Vagina (tissue), 2 donors: ENCODE data around the gene GZF1. TPM values are rescaled to one million over a fixed set of nuclear protein-coding genes. Genes with fewer than 3 reads are reported as not detected.

Source experiments
- DNase-seq, 2 donors: peaks; one replicate each; pipeline ENCODE4 v3.0.0-alpha.2; 2017; ENCODE audit errors: extremely low spot score in 2 of 2
- H3K27ac ChIP-seq: fragments of 200-600 bp; sonication (generic); one replicate; pipeline ENCODE4 v1.5.1; 2019
- H3K27me3 ChIP-seq: fragments of 200-600 bp; sonication (generic); one replicate; pipeline ENCODE4 v1.5.1; 2019
- H3K36me3 ChIP-seq, 2 donors: fragments of 200-600 bp; sonication (generic); one replicate each; pipeline ENCODE4 v1.5.1; 2017 to 2019
- H3K4me1 ChIP-seq: fragments of 200-600 bp; sonication (generic); one replicate; pipeline ENCODE4 v1.5.1; 2019
- H3K4me3 ChIP-seq, 2 donors: fragments of 200-600 bp; sonication (generic); 1 replicate in 1 of 2; 2 replicates in 1 of 2; pipeline ENCODE4 v1.5.1; 2016 to 2019
- H3K9me3 ChIP-seq: fragments of 200-600 bp; sonication (generic); one replicate; pipeline ENCODE4 v1.5.1; 2019
- POLR2A ChIP-seq, 2 donors: fragments of 450-650 bp; IDR thresholded peaks; one replicate each; pipeline ENCODE4 v1.6.1; 2017; ENCODE audit warnings: antibody characterized with exemption in 2 of 2, mild to moderate bottlenecking in 2 of 2, moderate library complexity in 2 of 2
- POLR2AphosphoS5 ChIP-seq, 2 donors: sonication (generic); formaldehyde crosslinking; IDR thresholded peaks; one replicate each; pipeline ENCODE4 v1.9.0; 2017; ENCODE audit warnings: antibody characterized with exemption in 2 of 2, mild to moderate bottlenecking in 2 of 2, low read depth in 1 of 2; ENCODE audit not compliant: insufficient read depth in 1 of 2
- intact Hi-C: fragments of 100-400 bp; cut with DNase I; formaldehyde crosslinking; loops from one replicate; pipeline ENCODE4 v1.15.1; 2023
- total RNA-seq: library from RNA; depleted of rRNA; stranded (reverse); fragments of >200 nt; gene quantifications from one replicate; pipeline ENCODE4 v1.2.3, GENCODE V29; 2016
- TF ChIP-seq, protein P1 (sequence below), 3 experiments: fragments of 450-650 bp in 2 of 3; fragments of 200-600 bp in 1 of 3; sonication (generic) in 1 of 3; IDR thresholded peaks; one replicate each; pipeline ENCODE4 v1.5.1; 2017 to 2019; ENCODE audit warnings: antibody characterized with exemption in 3 of 3, mild to moderate bottlenecking in 2 of 3, moderate library complexity in 2 of 3

GZF1 gene
- total RNA-seq, 1 donor from 2014 or later = 20.9 TPM

DNA sequence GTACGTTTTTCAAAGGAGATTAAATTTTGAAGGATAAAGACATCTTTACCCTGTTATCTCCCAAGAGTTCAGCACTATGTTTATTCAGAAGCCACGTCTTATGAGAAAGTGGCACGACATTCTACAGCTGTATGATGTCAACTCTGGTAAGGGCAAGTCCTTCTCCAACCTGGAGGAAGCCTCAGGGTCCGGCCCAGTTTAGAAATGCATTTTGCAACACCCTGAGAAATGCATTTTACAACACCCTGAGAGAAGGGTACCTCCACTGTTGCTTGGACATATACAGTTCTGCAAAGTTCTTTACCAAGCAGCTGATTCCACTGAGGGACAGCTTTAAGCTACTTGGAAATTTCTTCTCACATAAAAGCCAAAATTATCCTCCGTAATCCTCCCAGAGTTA is 41.8 kb downstream of the GZF1 start:
- Histone ChIP-seq H3K9me3 (no peaks in the 10 kb centered on the region), H3K4me1 (peaks cover 7% of the 10 kb centered on the region), H3K27ac (no peak overlapping the region), H3K4me3 (no peak overlapping the region), H3K27me3 (no peaks in the 10 kb centered on the region), H3K36me3 (peaks cover 0 to 6% of the 10 kb centered on the region in 2 donors)
- DNase-seq = no peak
- intact Hi-C loops = no loop called here
- TF ChIP-seq, protein P1, sequence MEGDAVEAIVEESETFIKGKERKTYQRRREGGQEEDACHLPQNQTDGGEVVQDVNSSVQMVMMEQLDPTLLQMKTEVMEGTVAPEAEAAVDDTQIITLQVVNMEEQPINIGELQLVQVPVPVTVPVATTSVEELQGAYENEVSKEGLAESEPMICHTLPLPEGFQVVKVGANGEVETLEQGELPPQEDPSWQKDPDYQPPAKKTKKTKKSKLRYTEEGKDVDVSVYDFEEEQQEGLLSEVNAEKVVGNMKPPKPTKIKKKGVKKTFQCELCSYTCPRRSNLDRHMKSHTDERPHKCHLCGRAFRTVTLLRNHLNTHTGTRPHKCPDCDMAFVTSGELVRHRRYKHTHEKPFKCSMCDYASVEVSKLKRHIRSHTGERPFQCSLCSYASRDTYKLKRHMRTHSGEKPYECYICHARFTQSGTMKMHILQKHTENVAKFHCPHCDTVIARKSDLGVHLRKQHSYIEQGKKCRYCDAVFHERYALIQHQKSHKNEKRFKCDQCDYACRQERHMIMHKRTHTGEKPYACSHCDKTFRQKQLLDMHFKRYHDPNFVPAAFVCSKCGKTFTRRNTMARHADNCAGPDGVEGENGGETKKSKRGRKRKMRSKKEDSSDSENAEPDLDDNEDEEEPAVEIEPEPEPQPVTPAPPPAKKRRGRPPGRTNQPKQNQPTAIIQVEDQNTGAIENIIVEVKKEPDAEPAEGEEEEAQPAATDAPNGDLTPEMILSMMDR (IDR thresholded peaks at IDR 0.05) = no peak
- TF ChIP-seq POLR2AphosphoS5 (IDR thresholded peaks at IDR 0.05; ENCODE audit: insufficient read depth in 1 of 2, low read depth in 1 of 2) (no peak), POLR2A (IDR thresholded peaks at IDR 0.05) (no peak)

DNA sequence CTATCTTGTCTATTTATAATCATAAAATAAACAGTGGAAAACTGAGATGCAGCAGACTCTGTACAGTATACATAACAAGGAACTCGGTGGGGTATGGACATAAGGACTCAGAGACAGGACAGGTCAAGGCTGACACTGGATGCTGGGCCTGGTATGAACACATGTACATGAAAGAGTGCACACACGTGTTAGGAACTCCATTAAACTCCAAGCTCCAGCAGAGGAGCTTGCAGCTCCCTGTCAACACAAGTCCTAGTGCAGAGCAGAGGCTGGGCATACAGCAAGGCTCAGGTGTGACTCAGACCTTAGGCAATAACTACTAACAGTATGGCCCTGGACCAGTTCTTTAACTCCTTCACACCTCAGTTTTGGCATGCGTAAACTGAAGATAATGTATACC is 42.2 kb downstream of the GZF1 start:
- no peak overlapping the region for H3K27ac ChIP-seq
- no peak for DNase-seq
- intact Hi-C loops = no loop called here
- H3K9me3 ChIP-seq = no peaks in the 10 kb centered on the region
- TF ChIP-seq, protein P1 (IDR thresholded peaks at IDR 0.05) = no peak
- TF ChIP-seq POLR2AphosphoS5 (IDR thresholded peaks at IDR 0.05; ENCODE audit: insufficient read depth in 1 of 2, low read depth in 1 of 2) (no peak), POLR2A (IDR thresholded peaks at IDR 0.05) (no peak)
- H3K27me3 ChIP-seq = no peaks in the 10 kb centered on the region
- H3K36me3 ChIP-seq = peaks cover 0 to 6% of the 10 kb centered on the region in 2 donors
- peaks cover 7% of the 10 kb centered on the region for H3K4me1 ChIP-seq
- no peak overlapping the region for H3K4me3 ChIP-seq

DNA sequence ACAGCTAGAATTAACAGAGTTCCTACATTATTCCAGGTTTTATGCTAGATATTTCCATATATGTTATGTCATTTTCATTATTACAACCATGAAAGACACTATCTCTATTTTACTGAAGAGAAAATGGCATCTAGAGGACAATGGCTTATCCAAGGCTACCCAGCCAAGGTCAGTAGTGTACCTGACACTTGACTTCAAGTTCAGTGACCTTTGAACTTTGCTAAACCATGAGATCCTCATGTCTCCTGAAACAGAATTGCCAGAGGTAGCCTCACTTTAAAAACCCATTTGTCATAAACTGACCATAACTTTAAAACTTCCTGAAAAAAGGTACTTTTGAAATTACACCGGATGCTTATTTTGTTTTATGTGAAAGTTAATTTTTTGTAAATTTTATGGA is 44.9 kb downstream of the GZF1 start:
- DNase-seq = no peak
- no peak for TF ChIP-seq POLR2A (IDR thresholded peaks at IDR 0.05)
- TF ChIP-seq, protein P1 (IDR thresholded peaks at IDR 0.05) = no peak
- no peak for TF ChIP-seq POLR2AphosphoS5 (IDR thresholded peaks at IDR 0.05; ENCODE audit: insufficient read depth in 1 of 2, low read depth in 1 of 2)
- Histone ChIP-seq H3K4me1 (peaks cover 16% of the 10 kb centered on the region), H3K36me3 (no peaks in the 10 kb centered on the region), H3K9me3 (no peaks in the 10 kb centered on the region), H3K27me3 (no peaks in the 10 kb centered on the region), H3K27ac (no peak overlapping the region), H3K4me3 (no peak overlapping the region)
- intact Hi-C loops = no loop called here

DNA sequence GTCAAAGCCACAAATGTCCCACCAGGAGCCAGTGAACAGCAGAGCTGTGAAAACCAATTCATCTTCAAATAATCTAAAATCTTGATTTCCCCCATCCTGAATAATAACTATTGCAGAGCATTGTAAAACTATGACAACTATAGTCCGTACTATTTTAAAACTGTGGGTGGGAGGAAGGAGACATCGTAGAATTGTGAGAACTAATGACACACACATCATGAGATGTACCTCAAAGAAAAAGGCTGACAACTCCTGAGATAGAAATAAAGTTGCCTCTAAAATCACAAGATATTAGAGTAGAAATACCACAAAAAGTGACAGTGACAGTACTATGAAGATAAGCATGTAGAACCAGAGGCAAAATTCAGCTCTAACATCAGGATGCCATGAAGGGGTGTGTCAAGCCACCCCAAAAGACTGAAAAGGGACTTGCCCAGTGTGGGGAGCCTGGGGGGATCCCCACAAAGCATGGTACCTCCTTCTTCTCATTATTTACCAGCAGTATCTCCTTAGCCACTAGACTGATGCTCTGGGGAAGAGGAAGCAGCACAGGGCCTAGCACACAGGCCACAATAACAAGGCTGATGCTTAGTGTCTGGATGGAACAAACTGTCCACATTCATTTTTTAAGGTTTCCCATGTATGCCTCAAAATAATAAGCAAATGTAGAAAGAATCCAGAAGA is 45.9 kb downstream of the GZF1 start:
- Histone ChIP-seq H3K4me1 (peaks cover 21% of the 10 kb centered on the region), H3K27ac (no peak overlapping the region), H3K27me3 (no peaks in the 10 kb centered on the region), H3K36me3 (no peaks in the 10 kb centered on the region), H3K4me3 (no peak overlapping the region), H3K9me3 (no peaks in the 10 kb centered on the region)
- intact Hi-C loops = no loop called here
- TF ChIP-seq POLR2A (IDR thresholded peaks at IDR 0.05) (no peak), POLR2AphosphoS5 (IDR thresholded peaks at IDR 0.05; ENCODE audit: insufficient read depth in 1 of 2, low read depth in 1 of 2) (no peak)
- TF ChIP-seq, protein P1 (IDR thresholded peaks at IDR 0.05) = no peak
- no peak for DNase-seq

DNA sequence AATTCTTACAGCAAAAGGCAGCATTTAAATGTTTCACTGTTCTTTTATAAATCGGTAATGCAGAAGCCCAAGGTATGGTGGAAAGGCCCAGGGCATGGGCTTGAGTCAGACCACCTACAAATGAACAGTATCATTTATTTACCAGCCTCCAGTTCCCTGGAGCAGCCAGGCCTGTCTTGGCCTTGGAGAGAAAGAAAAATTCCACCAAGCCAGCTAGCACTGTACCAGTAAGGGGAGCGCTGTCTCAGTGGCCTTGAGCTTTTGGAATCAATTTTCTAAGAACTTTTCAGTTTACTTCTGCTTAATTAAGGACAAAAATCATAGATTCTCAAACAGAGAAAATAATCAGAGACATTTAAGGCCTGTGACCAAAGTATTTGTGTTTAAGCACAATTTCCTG is 47.0 kb downstream of the GZF1 start:
- intact Hi-C loops = no loop called here

More for the DNA sequence above, 47.0 kb downstream of the GZF1 start:
- no peak overlapping the region for H3K4me3 ChIP-seq
- no peaks in the 10 kb centered on the region for H3K9me3 ChIP-seq
- no peaks in the 10 kb centered on the region for H3K36me3 ChIP-seq
- H3K4me1 ChIP-seq = peaks cover 16% of the 10 kb centered on the region
- no peak for DNase-seq
- H3K27me3 ChIP-seq = no peaks in the 10 kb centered on the region
- H3K27ac ChIP-seq = no peak overlapping the region
- TF ChIP-seq, protein P1 (IDR thresholded peaks at IDR 0.05) = no peak
- TF ChIP-seq POLR2A (IDR thresholded peaks at IDR 0.05) (no peak), POLR2AphosphoS5 (IDR thresholded peaks at IDR 0.05; ENCODE audit: insufficient read depth in 1 of 2, low read depth in 1 of 2) (no peak)
